ENCODE results near the gene NTNG2.

GRCh38 chr9:132244582-132245455, 83.0 kb downstream of the NTNG2 start:
- TF ChIP-seq TBL1XR1 (IDR thresholded peaks at IDR 0.05; ENCODE audit: low read depth, low read length): no peak
- no peak for TF ChIP-seq POU2F2 (IDR thresholded peaks at IDR 0.05; ENCODE audit: borderline replicate concordance, low read depth, low read length)
- no peak for TF ChIP-seq POLR2A (IDR thresholded peaks at IDR 0.05; ENCODE audit: low read depth, low read length)
- TF ChIP-seq, protein P1, sequence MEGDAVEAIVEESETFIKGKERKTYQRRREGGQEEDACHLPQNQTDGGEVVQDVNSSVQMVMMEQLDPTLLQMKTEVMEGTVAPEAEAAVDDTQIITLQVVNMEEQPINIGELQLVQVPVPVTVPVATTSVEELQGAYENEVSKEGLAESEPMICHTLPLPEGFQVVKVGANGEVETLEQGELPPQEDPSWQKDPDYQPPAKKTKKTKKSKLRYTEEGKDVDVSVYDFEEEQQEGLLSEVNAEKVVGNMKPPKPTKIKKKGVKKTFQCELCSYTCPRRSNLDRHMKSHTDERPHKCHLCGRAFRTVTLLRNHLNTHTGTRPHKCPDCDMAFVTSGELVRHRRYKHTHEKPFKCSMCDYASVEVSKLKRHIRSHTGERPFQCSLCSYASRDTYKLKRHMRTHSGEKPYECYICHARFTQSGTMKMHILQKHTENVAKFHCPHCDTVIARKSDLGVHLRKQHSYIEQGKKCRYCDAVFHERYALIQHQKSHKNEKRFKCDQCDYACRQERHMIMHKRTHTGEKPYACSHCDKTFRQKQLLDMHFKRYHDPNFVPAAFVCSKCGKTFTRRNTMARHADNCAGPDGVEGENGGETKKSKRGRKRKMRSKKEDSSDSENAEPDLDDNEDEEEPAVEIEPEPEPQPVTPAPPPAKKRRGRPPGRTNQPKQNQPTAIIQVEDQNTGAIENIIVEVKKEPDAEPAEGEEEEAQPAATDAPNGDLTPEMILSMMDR (IDR thresholded peaks at IDR 0.05 in 2 of 3, conservative IDR thresholded peaks at IDR 0.05 in 1 of 3; ENCODE audit: control insufficient read depth in 2 of 3, extremely low read depth in 1 of 3, insufficient read depth in 1 of 3, low read depth in 3 of 3, low read length in 3 of 3): no peak
- no peak for TF ChIP-seq HDAC6 (IDR thresholded peaks at IDR 0.05; ENCODE audit: unreplicated experiment)
- no peak for TF ChIP-seq EZH2 (IDR thresholded peaks at IDR 0.05; ENCODE audit: borderline replicate concordance, control insufficient read depth, low read depth, low read length)
- TF ChIP-seq NFIC (IDR thresholded peaks at IDR 0.05; ENCODE audit: low read depth, low read length): no peak
- TF ChIP-seq EGR1 (IDR thresholded peaks at IDR 0.05; ENCODE audit: borderline replicate concordance in 1 of 2, low read depth in 2 of 2, low read length in 2 of 2): no peak
- TF ChIP-seq POLR2AphosphoS2 (IDR thresholded peaks at IDR 0.05; ENCODE audit: low read depth, low read length): no peak
- no peak for TF ChIP-seq ZNF592 (IDR thresholded peaks at IDR 0.05)
